GM23248 (cell line): Measurements from ENCODE around the gene PPP6R3. TPM values are rescaled to one million over a fixed set of nuclear protein-coding genes. Genes with fewer than 3 reads are reported as not detected.

Experiments used
- DNase-seq: peaks from one replicate; pipeline ENCODE4 v3.0.0-alpha.2; 2015
- H2AFZ ChIP-seq: fragments of 200-600 bp; sonication (generic); 2 replicates; pipeline ENCODE4 v1.6.1; 2016; ENCODE audit warnings: antibody characterized with exemption
- H3F3A ChIP-seq: fragments of 200-600 bp; sonication (generic); 2 replicates; pipeline ENCODE4 v1.6.1; 2016; ENCODE audit warnings: mild to moderate bottlenecking, antibody characterized with exemption, mixed run types; ENCODE audit not compliant: insufficient read depth
- H3K27ac ChIP-seq: fragments of 200-600 bp; sonication (generic); 2 replicates; pipeline ENCODE4 v1.5.1; 2016; ENCODE audit warnings: mild to moderate bottlenecking
- H3K27me3 ChIP-seq: fragments of 200-600 bp; sonication (generic); replicated peaks from 2 replicates; pipeline ENCODE4 v1.6.1; 2016; ENCODE audit warnings: mild to moderate bottlenecking; ENCODE audit not compliant: insufficient read depth
- H3K36me3 ChIP-seq: fragments of 200-600 bp; sonication (generic); 2 replicates; pipeline ENCODE4 v1.6.1; 2016; ENCODE audit warnings: low read depth, mild to moderate bottlenecking
- H3K4me1 ChIP-seq: fragments of 200-600 bp; sonication (generic); 2 replicates; pipeline ENCODE4 v1.6.1; 2016; ENCODE audit warnings: mild to moderate bottlenecking; ENCODE audit not compliant: insufficient read depth
- H3K4me2 ChIP-seq: fragments of 200-600 bp; sonication (generic); one replicate; pipeline ENCODE4 v1.6.1; 2016; ENCODE audit warnings: mild to moderate bottlenecking; ENCODE audit not compliant: unreplicated experiment
- H3K4me3 ChIP-seq: fragments of 200-600 bp; sonication (generic); 2 replicates; pipeline ENCODE4 v1.5.1; 2016; ENCODE audit warnings: mild to moderate bottlenecking
- H3K79me2 ChIP-seq: fragments of 200-600 bp; sonication (generic); 2 replicates; pipeline ENCODE4 v1.6.1; 2016; ENCODE audit warnings: mild to moderate bottlenecking; ENCODE audit not compliant: insufficient read depth
- H3K9ac ChIP-seq: fragments of 200-600 bp; sonication (generic); 2 replicates; pipeline ENCODE4 v1.6.1; 2016; ENCODE audit warnings: mild to moderate bottlenecking
- H3K9me2 ChIP-seq: fragments of 200-600 bp; sonication (generic); 2 replicates; pipeline ENCODE4 v1.6.1; 2016; ENCODE audit warnings: mixed run types, mild to moderate bottlenecking, moderate library complexity; ENCODE audit not compliant: insufficient read depth
- H3K9me3 ChIP-seq: fragments of 200-600 bp; sonication (generic); one replicate; pipeline ENCODE4 v1.6.1; 2017; ENCODE audit warnings: low read depth
- H4K20me1 ChIP-seq: fragments of 200-600 bp; sonication (generic); 2 replicates; pipeline ENCODE4 v1.6.0; 2016; ENCODE audit not compliant: insufficient read depth
- EZH2 ChIP-seq: fragments of 200-600 bp; sonication (generic); IDR thresholded peaks from 2 replicates; pipeline ENCODE4 v1.6.1; 2018; ENCODE audit warnings: antibody characterized with exemption, mild to moderate bottlenecking; ENCODE audit not compliant: insufficient read depth, poor library complexity, severe bottlenecking
- EZH2phosphoT487 ChIP-seq: fragments of 200-600 bp; sonication (generic); IDR thresholded peaks from 2 replicates; pipeline ENCODE4 v1.6.1; 2018; ENCODE audit warnings: antibody characterized with exemption, moderate library complexity, mild to moderate bottlenecking, low read depth; ENCODE audit not compliant: insufficient read depth
- WGBS, 2 experiments: methylation state at CpG; one replicate each; pipeline ENCODE4 v1.1.6; 2015 to 2017; ENCODE audit warnings: low lambda C conversion rate in 2 of 2, low coverage in 1 of 2; ENCODE audit errors: missing lambda C conversion rate in 2 of 2; 5-methylcytosine and 5-hydroxymethylcytosine counted together
- in situ Hi-C: fragments of 300-500 bp; cut with MboI; formaldehyde crosslinking; loops from 2 replicates; pipeline ENCODE4 v1.15.0; 2020
- polyA plus RNA-seq: library from polyadenylated mRNA; unstranded; fragments of >200 nt; fragmentation: Nextera tagmentation; extraction: Ambion mirVana; gene quantifications from 2 replicates; pipeline ENCODE4 v1.2.1, GENCODE V29; 2016
- total RNA-seq: library from RNA; depleted of rRNA; stranded (reverse); fragments of >200 nt; shearing (Covaris generic); gene quantifications from 2 replicates; pipeline ENCODE4 v1.2.3, GENCODE V29; 2014

Gene PPP6R3
- total and polyA plus RNA-seq, 2 experiments from 2014 or later = 47.5 to 96.0 TPM

DNA sequence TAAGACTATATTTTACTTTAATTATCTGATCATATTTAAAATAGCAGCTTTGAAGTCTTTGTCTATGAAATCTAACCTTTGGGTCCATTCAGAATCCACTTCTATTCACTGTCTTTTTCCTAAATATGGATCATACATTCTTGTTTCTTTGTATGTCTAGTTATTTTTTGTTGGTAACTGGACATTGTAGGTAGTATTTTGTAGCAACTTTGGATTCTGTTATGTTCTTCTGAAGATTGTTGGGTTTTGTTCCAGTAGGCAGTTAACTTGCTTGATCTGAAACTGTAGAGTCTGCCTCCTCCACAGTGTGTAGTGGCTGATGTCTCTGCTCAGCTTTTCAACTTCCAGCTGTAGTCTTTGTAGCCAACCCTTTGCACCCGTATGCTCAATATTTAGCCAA, 186.3 kb downstream of the PPP6R3 start:
- Histone ChIP-seq H3K9me2 (no peaks in the 10 kb centered on the region), H3K9me3 (peaks cover 10% of the 10 kb centered on the region), H3K27ac (no peak overlapping the region), H3K4me1 (no peaks in the 10 kb centered on the region), H3K36me3 (0 out of 2 replicates have a peak, but pooled peaks cover 3% of the 10 kb centered on the region), H3K4me2 (no peak overlapping the region), H4K20me1 (no peaks in the 10 kb centered on the region), H3F3A (no peaks in the 10 kb centered on the region), H3K9ac (no peak overlapping the region), H3K27me3 (peaks cover 52% of the 10 kb centered on the region), H2AFZ (no peak overlapping the region), H3K4me3 (no peak overlapping the region), H3K79me2 (no peaks in the 10 kb centered on the region)
- in situ Hi-C loops = no loop called here
- 67 to 71% methylated on average over 1 of the region's 1 CpG for WGBS, 2 experiments
- no peak for TF ChIP-seq EZH2
- no peak for TF ChIP-seq EZH2phosphoT487
- DNase-seq = no peak

DNA sequence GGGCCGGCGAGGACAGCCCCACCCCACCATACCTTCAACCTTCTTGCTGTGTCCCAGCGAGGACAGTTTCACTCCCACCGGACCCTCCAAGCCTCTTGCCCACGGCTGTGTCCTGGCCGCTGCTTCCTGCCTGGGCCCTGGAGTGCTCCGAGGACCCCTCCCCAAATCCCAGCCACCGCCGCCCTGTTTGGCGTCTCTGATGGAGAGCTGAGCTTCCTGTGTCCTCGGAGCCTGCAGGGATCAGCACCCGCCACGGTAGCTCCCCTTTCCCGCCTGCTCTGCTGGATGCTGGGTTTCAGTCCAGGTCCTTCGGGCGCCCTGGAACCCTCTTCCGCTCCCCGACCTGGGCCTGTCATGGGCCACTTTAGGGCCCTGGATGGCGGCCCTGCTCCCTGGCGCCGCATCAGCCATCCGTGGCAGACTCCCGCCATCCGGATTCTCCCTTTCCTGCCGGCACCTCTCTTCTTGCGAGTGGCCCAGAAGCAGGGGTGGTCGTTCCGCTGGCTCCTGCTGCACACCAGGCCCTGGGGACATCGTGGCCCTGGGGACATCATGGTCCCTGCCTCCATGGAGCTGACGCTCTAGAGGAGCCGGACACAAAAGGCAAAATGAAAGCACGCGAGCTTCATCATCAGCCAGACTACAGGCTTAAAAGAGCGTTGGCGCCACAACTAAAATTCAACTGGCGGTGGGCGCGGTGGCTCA, 189.5 kb downstream of the PPP6R3 start:
- 66 to 67% methylated on average over 36 to 38 of the region's 38 CpGs for WGBS, 2 experiments
- peaks cover 39% of the 10 kb centered on the region for H3K27me3 ChIP-seq
- in situ Hi-C loops = no loop called here
- TF ChIP-seq EZH2phosphoT487 (no peak), EZH2 (no peak)
- no peak overlapping the region for H3K4me3 ChIP-seq
- peaks cover 10% of the 10 kb centered on the region for H3K9me3 ChIP-seq
- no peak overlapping the region for H3K9ac ChIP-seq
- no peaks in the 10 kb centered on the region for H3K4me1 ChIP-seq
- H3K27ac ChIP-seq = no peak overlapping the region
- H4K20me1 ChIP-seq = no peaks in the 10 kb centered on the region
- H3F3A ChIP-seq = no peaks in the 10 kb centered on the region
- no peak overlapping the region for H2AFZ ChIP-seq
- 0 out of 2 replicates have a peak, but pooled peaks cover 3% of the 10 kb centered on the region for H3K36me3 ChIP-seq
- H3K4me2 ChIP-seq = no peak overlapping the region
- H3K79me2 ChIP-seq = no peaks in the 10 kb centered on the region
- DNase-seq = no peak
- no peaks in the 10 kb centered on the region for H3K9me2 ChIP-seq

DNA sequence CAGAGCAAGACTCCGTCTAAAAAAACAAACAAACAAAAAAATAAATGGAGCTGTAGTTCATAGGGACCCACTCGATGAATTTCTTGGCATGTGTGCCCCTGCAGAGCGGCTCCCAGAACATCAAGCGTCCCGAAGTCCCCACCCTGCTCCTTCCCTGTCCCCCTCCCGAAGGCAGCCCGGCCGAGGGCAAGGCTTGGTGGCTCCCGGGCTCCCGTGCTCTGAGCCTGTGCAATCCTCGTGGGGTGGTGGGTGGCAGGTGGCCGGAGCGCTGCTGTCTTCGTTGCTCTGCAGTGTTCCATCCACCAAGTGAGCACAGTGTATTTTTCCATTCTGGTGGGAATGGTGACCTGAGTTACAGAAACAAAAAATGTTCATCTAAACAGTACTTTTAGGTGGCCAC, 190.2 kb downstream of the PPP6R3 start:
- TF ChIP-seq EZH2phosphoT487 (no peak), EZH2 (no peak)
- no peak for DNase-seq
- Histone ChIP-seq H3K27ac (no peak overlapping the region), H3F3A (no peaks in the 10 kb centered on the region), H3K79me2 (no peaks in the 10 kb centered on the region), H3K36me3 (0 out of 2 replicates have a peak, but pooled peaks cover 3% of the 10 kb centered on the region), H3K27me3 (peaks cover 39% of the 10 kb centered on the region), H3K4me3 (no peak overlapping the region), H3K9me3 (peaks cover 10% of the 10 kb centered on the region), H3K9me2 (no peaks in the 10 kb centered on the region), H2AFZ (no peak overlapping the region), H3K4me2 (no peak overlapping the region), H3K4me1 (no peaks in the 10 kb centered on the region), H3K9ac (no peak overlapping the region), H4K20me1 (no peaks in the 10 kb centered on the region)
- WGBS, 2 experiments = 72 to 79% methylated on average over 13 to 14 of the region's 14 CpGs
- in situ Hi-C loops = no loop called here

- Histone ChIP-seq H2AFZ (no peak overlapping the region), H3K9me2 (no peaks in the 10 kb centered on the region), H3K27me3 (peaks cover 34% of the 10 kb centered on the region), H4K20me1 (no peaks in the 10 kb centered on the region), H3F3A (no peaks in the 10 kb centered on the region), H3K9ac (no peak overlapping the region), H3K9me3 (peaks cover 8% of the 10 kb centered on the region), H3K4me3 (no peak overlapping the region), H3K27ac (no peak overlapping the region), H3K36me3 (no peaks in the 10 kb centered on the region), H3K4me2 (no peak overlapping the region), H3K4me1 (no peaks in the 10 kb centered on the region), H3K79me2 (no peaks in the 10 kb centered on the region)
- no peak for TF ChIP-seq EZH2
- no peak for TF ChIP-seq EZH2phosphoT487
- in situ Hi-C loops = no loop called here
- DNase-seq = peak; percentile 16
- WGBS, 2 experiments = 62 to 65% methylated on average over 17 to 22 of the region's 22 CpGs
Observed at GRCh38 chr11:68651208-68651984, 190.8 kb downstream of the PPP6R3 start.
